DMS53 treated with DMSO at 0.1 percent for 48 hours (cell line): Measurements from ENCODE around the gene NFIA.

Experiments used
- DNase-seq: peaks from one replicate; lab custom pipeline; 2025; ENCODE audit not compliant: unreplicated experiment; lab: John Stamatoyannopoulos, UW

NFIA gene

DNA sequence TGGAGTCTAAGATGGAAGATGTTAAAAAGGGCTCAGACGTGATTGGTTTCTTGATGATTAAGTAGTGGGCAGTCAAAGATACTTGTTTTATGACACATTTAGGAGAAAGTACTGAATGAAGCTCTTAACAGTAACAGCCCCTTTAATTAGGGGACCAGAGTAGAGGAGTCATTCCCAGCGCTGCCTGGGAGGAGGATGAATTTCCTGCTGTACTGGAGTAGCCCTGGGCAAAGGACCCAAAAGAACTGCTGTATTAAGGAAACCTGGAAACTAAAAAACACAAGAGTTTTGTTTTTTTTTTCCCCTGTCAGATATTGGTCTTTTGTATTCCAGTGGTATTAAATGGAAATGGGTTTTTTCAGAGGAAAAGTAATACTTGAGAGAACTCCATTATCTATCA lies 126.5 kb downstream of the NFIA start:
- no peak for DNase-seq

GRCh38 chr1:61210435-61211154 lies 128.2 kb downstream of the NFIA start:
- DNase-seq = peak; percentile 41

GRCh38 chr1:61213245-61214011 lies 131.1 kb downstream of the NFIA start:
- DNase-seq = no peak

GRCh38 chr1:61215119-61215518 lies 132.8 kb downstream of the NFIA start:
- no peak for DNase-seq

GRCh38 chr1:61215676-61216289 lies 133.4 kb downstream of the NFIA start:
- DNase-seq = no peak

- DNase-seq = no peak
These were observed 138.2 kb downstream of the NFIA start for GRCh38 chr1:61220536-61220935.

DNA sequence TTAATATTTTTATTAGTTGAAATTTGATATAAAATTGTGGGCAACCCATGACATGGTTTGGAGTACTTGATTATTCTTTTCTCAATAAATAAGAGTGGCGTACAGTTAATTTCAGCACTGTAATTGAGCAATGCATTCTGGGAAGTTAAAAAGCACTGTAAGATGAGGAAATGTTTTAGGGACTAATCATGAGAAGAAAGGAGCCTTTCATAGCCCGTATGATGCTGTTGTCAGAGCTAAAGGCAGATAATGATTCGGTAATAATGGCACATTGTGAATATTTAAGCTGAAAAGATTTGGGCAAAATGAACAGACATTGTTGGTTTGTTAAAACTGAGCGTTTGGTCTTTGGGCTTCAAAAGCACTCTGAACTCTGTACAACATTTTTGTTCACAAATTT lies 139.3 kb downstream of the NFIA start:
- no peak for DNase-seq

- DNase-seq = no peak
These were observed 139.9 kb downstream of the NFIA start for GRCh38 chr1:61222240-61222639.

GRCh38 chr1:61223140-61223539 lies 140.8 kb downstream of the NFIA start:
- no peak for DNase-seq

- no peak for DNase-seq
These were observed 142.2 kb downstream of the NFIA start for GRCh38 chr1:61224609-61225008.

GRCh38 chr1:61225478-61225877 lies 143.1 kb downstream of the NFIA start:
- no peak for DNase-seq

DNA sequence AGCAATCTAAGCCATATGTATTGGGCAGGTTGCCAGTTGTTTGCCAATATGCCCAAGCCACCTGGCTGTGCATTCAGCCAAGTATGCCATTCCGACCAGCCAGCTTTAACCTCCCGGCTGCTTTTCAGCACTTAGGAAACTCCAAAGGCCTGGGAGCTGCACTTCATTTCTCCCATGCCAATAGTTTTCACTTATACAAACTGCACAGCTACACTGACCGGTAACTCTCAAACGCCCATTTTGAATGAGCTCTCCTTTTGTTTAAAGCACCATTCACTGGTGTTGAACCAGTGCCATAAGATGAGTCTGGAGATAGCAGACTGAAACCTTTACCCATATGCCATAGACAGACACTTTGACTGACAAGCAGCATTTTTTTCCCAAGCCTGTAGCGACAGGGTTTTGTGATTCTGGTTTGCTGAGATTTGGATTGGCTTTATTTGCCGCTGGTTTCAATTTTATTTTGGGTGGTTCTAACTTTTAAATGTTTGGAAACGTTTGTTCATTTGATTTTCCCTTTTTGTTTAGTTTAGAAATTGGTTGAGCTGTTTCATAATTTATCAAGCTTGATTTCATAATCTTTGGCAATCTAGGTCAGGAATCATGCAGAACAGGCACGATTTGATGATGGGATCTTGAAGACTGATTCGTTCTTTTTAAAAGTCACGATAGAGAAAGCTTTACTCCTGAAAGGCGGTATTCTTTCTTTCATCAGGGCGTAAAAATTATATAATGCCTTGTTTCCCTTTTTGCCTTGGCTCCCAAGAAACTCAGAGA lies 144.6 kb downstream of the NFIA start:
- DNase-seq = peak; percentile 96

GRCh38 chr1:61227857-61228550 lies 145.6 kb downstream of the NFIA start:
- DNase-seq = no peak

DNA sequence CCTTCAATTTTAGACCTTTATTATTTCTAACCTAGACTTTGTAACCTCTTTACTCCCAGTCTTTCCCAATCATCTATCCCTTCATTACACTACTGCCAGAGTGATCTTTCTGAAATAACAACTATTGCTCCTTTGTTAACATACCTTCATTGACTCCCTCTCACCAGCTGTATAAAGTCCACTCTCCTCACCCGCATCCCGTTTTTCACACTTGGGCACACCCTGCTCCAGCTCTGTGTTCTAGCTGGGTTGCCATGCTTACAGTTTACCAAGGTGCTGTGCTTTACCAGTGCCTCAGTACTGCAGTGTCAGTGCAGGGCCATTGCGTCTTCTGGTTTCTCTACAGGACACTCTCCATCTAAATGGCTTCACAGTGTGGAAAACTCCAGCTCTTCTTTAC lies 148.2 kb downstream of the NFIA start:
- DNase-seq = no peak

GRCh38 chr1:61231795-61232194 lies 149.4 kb downstream of the NFIA start:
- DNase-seq = no peak

- DNase-seq = no peak
These were observed 150.8 kb downstream of the NFIA start for GRCh38 chr1:61233121-61233660.

DNA sequence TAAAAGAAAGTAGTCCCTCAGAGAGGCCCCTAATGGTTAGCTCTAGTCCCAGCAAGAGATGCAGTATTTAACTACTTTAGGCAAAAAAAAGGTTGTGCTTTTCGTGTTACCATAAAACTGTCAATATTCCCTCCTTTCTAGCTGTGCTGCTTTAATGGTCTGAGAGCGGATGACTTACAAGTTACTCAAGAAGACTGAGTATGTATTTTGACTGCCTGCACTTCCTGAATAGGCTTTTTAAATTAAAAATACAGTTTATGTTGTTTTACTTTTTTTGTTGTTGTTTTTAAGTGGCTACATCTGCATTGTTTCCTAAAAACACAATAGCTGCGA lies 152.2 kb downstream of the NFIA start:
- DNase-seq = no peak

GRCh38 chr1:61237147-61237546 lies 154.8 kb downstream of the NFIA start:
- DNase-seq = no peak

GRCh38 chr1:61237659-61238358 lies 155.4 kb downstream of the NFIA start:
- no peak for DNase-seq

DNA sequence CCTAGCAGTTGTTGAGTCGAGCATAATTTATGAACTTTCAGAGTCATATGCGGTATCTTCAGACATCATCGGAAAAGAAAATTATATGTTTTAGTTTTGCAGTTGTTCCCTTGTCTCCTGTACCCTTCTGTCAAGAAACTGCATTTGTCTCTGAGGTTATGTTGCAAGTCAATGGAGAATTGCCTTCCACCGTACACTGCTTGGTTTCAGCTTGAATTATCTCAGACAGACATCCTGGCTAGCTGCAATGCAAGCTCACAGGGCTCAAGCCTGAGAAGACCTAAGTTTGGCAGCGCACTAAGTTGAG lies 156.0 kb downstream of the NFIA start:
- no peak for DNase-seq
